Vagina (tissue), 2 donors: ENCODE results near the gene ZNF660. TPM values are rescaled to one million over a fixed set of nuclear protein-coding genes. Genes with fewer than 3 reads are reported as not detected.

Experiments used
- DNase-seq, 2 donors: peaks; one replicate each; pipeline ENCODE4 v3.0.0-alpha.2; 2017; ENCODE audit errors: extremely low spot score in 2 of 2
- H3K27ac ChIP-seq: fragments of 200-600 bp; sonication (generic); one replicate; pipeline ENCODE4 v1.5.1; 2019
- H3K27me3 ChIP-seq: fragments of 200-600 bp; sonication (generic); one replicate; pipeline ENCODE4 v1.5.1; 2019
- H3K36me3 ChIP-seq, 2 donors: fragments of 200-600 bp; sonication (generic); one replicate each; pipeline ENCODE4 v1.5.1; 2017 to 2019
- H3K4me1 ChIP-seq: fragments of 200-600 bp; sonication (generic); one replicate; pipeline ENCODE4 v1.5.1; 2019
- H3K4me3 ChIP-seq, 2 donors: fragments of 200-600 bp; sonication (generic); 1 replicate in 1 of 2; 2 replicates in 1 of 2; pipeline ENCODE4 v1.5.1; 2016 to 2019
- H3K9me3 ChIP-seq: fragments of 200-600 bp; sonication (generic); one replicate; pipeline ENCODE4 v1.5.1; 2019
- CTCF ChIP-seq, 3 experiments: fragments of 450-650 bp in 2 of 3; fragments of 200-600 bp in 1 of 3; sonication (generic) in 1 of 3; IDR thresholded peaks; one replicate each; pipeline ENCODE4 v1.5.1; 2017 to 2019; ENCODE audit warnings: antibody characterized with exemption in 3 of 3, mild to moderate bottlenecking in 2 of 3, moderate library complexity in 2 of 3
- POLR2A ChIP-seq, 2 donors: fragments of 450-650 bp; IDR thresholded peaks; one replicate each; pipeline ENCODE4 v1.6.1; 2017; ENCODE audit warnings: antibody characterized with exemption in 2 of 2, mild to moderate bottlenecking in 2 of 2, moderate library complexity in 2 of 2
- POLR2AphosphoS5 ChIP-seq, 2 donors: sonication (generic); formaldehyde crosslinking; IDR thresholded peaks; one replicate each; pipeline ENCODE4 v1.9.0; 2017; ENCODE audit warnings: antibody characterized with exemption in 2 of 2, mild to moderate bottlenecking in 2 of 2, low read depth in 1 of 2; ENCODE audit not compliant: insufficient read depth in 1 of 2
- intact Hi-C: fragments of 100-400 bp; cut with DNase I; formaldehyde crosslinking; loops from one replicate; pipeline ENCODE4 v1.15.1; 2023
- total RNA-seq: library from RNA; depleted of rRNA; stranded (reverse); fragments of >200 nt; gene quantifications from one replicate; pipeline ENCODE4 v1.2.3, GENCODE V29; 2016

The ZNF660 gene
- total RNA-seq, 1 donor from 2014 or later: 0.98 TPM

DNA sequence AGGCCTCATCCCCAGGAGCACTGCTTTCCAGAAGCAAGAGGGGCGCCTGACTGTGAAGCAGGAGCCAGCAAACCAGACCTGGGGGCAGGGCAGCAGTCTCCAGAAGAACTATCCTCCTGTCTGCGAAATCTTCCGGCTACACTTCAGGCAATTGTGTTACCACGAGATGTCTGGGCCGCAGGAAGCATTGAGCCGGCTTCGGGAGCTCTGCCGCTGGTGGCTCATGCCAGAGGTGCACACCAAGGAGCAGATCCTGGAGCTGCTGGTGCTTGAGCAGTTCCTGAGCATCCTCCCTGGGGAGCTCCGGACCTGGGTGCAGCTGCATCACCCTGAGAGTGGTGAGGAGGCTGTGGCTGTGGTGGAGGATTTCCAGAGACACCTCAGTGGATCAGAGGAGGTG is 27.7 kb upstream of the ZNF660 start:
- H3K4me1 ChIP-seq: peaks cover 27% of the 10 kb centered on the region
- H3K27me3 ChIP-seq: no peaks in the 10 kb centered on the region
- no peaks in the 10 kb centered on the region for H3K9me3 ChIP-seq
- H3K4me3 ChIP-seq: no peak overlapping the region
- intact Hi-C loops: no loop called here
- TF ChIP-seq POLR2AphosphoS5 (IDR thresholded peaks at IDR 0.05; ENCODE audit: insufficient read depth in 1 of 2, low read depth in 1 of 2) (no peak), CTCF (IDR thresholded peaks at IDR 0.05) (no peak), POLR2A (IDR thresholded peaks at IDR 0.05) (no peak)
- no peak for DNase-seq
- no peak overlapping the region for H3K27ac ChIP-seq
- H3K36me3 ChIP-seq: peaks cover 0 to 26% of the 10 kb centered on the region in 2 donors

DNA sequence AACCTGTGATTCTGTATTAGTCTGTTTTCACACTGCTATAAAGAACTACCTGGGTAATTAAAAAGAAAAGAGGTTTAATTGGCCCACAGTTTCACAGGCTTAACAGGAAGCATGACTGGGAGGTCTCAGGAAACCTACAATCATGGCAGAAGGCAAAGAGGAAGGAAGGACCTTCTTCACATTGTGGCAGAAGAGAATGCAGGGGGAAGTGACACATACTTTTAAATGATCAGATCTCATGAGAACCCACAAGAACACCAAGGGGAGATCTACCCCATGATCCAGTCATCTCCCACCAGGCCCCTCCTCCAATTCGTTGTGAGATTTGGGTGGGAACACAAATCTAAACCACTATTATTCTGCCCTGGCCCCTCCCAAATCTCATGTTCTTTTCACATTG is 23.7 kb upstream of the ZNF660 start:
- TF ChIP-seq POLR2AphosphoS5 (IDR thresholded peaks at IDR 0.05; ENCODE audit: insufficient read depth in 1 of 2, low read depth in 1 of 2): no peak
- no peak for TF ChIP-seq POLR2A (IDR thresholded peaks at IDR 0.05)
- no peak for TF ChIP-seq CTCF (IDR thresholded peaks at IDR 0.05)
- no peak overlapping the region for H3K27ac ChIP-seq

GRCh38 chr3:44562147-44562546 is 22.6 kb upstream of the ZNF660 start:
- Histone ChIP-seq H3K27me3 (no peaks in the 10 kb centered on the region), H3K9me3 (no peaks in the 10 kb centered on the region), H3K4me3 (no peak overlapping the region), H3K4me1 (peaks cover 3% of the 10 kb centered on the region), H3K36me3 (peaks cover 0 to 42% of the 10 kb centered on the region in 2 donors), H3K27ac (no peak overlapping the region)
- intact Hi-C loops: no loop called here
- TF ChIP-seq CTCF (IDR thresholded peaks at IDR 0.05): no peak
- TF ChIP-seq POLR2A (IDR thresholded peaks at IDR 0.05): no peak
- no peak for TF ChIP-seq POLR2AphosphoS5 (IDR thresholded peaks at IDR 0.05; ENCODE audit: insufficient read depth in 1 of 2, low read depth in 1 of 2)
- DNase-seq: no peak

More for the DNA sequence above, 23.7 kb upstream of the ZNF660 start:
- no peaks in the 10 kb centered on the region for H3K27me3 ChIP-seq
- no peaks in the 10 kb centered on the region for H3K9me3 ChIP-seq
- H3K4me3 ChIP-seq: no peak overlapping the region
- peaks cover 0 to 41% of the 10 kb centered on the region in 2 donors for H3K36me3 ChIP-seq
- intact Hi-C loops: no loop called here
- DNase-seq: no peak
- H3K4me1 ChIP-seq: peaks cover 14% of the 10 kb centered on the region

- intact Hi-C loops: no loop called here
- H3K27ac ChIP-seq: no peak overlapping the region
- H3K9me3 ChIP-seq: no peaks in the 10 kb centered on the region
- no peaks in the 10 kb centered on the region for H3K4me1 ChIP-seq
- no peaks in the 10 kb centered on the region for H3K27me3 ChIP-seq
- TF ChIP-seq POLR2A (IDR thresholded peaks at IDR 0.05) (no peak), POLR2AphosphoS5 (IDR thresholded peaks at IDR 0.05; ENCODE audit: insufficient read depth in 1 of 2, low read depth in 1 of 2) (no peak), CTCF (IDR thresholded peaks at IDR 0.05) (no peak)
- DNase-seq: no peak
- peaks cover 0 to 45% of the 10 kb centered on the region in 2 donors for H3K36me3 ChIP-seq
- H3K4me3 ChIP-seq: no peak overlapping the region
Measured at GRCh38 chr3:44568561-44568960, 16.2 kb upstream of the ZNF660 start.

DNA sequence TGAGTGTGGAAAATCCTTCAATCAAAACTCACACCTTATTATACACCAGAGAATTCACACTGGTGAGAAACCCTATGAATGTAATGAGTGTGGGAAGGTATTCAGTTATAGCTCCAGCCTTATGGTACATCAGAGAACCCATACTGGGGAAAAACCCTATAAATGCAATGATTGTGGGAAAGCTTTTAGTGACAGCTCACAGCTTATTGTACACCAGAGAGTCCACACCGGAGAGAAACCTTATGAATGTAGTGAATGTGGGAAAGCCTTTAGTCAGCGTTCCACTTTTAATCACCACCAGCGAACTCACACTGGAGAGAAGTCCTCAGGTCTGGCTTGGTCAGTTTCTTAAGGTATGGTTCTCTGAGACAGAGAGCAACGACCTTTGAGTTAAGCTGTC is 13.7 kb upstream of the ZNF660 start:
- Histone ChIP-seq H3K36me3 (peaks cover 0 to 34% of the 10 kb centered on the region in 2 donors), H3K27ac (no peak overlapping the region), H3K4me1 (no peaks in the 10 kb centered on the region), H3K9me3 (no peaks in the 10 kb centered on the region), H3K4me3 (no peak overlapping the region), H3K27me3 (no peaks in the 10 kb centered on the region)
- intact Hi-C loops: no loop called here
- no peak for TF ChIP-seq POLR2A (IDR thresholded peaks at IDR 0.05)
- TF ChIP-seq CTCF (IDR thresholded peaks at IDR 0.05): no peak
- no peak for TF ChIP-seq POLR2AphosphoS5 (IDR thresholded peaks at IDR 0.05; ENCODE audit: insufficient read depth in 1 of 2, low read depth in 1 of 2)
- DNase-seq: no peak
